ENCODE results near the gene IPO9. TPM values are rescaled to one million over a fixed set of nuclear protein-coding genes. Genes with fewer than 3 reads are reported as not detected.

IPO9 gene
- total RNA-seq, 1 donor from 2014 or later: 12.8 TPM

GRCh38 chr1:201904579-201904978 is 75.6 kb downstream of the IPO9 start:
- intact Hi-C loops (cut with DNase I): no loop called here
- Histone ChIP-seq H3K4me1 (peaks cover 82% of the 10 kb centered on the region), H3K9me3 (no peaks in the 10 kb centered on the region), H3K27me3 (no peaks in the 10 kb centered on the region), H3K27ac (peak overlapping the region; percentile 93), H3K36me3 (no peaks in the 10 kb centered on the region), H3K4me3 (no peak overlapping the region)
- TF ChIP-seq POLR2AphosphoS5 (IDR thresholded peaks at IDR 0.05; ENCODE audit: insufficient read depth in 1 of 2, low read depth in 1 of 2) (peak in 1 of 2 donors; percentile 58), POLR2A (IDR thresholded peaks at IDR 0.05) (no peak)
- TF ChIP-seq, protein P1, sequence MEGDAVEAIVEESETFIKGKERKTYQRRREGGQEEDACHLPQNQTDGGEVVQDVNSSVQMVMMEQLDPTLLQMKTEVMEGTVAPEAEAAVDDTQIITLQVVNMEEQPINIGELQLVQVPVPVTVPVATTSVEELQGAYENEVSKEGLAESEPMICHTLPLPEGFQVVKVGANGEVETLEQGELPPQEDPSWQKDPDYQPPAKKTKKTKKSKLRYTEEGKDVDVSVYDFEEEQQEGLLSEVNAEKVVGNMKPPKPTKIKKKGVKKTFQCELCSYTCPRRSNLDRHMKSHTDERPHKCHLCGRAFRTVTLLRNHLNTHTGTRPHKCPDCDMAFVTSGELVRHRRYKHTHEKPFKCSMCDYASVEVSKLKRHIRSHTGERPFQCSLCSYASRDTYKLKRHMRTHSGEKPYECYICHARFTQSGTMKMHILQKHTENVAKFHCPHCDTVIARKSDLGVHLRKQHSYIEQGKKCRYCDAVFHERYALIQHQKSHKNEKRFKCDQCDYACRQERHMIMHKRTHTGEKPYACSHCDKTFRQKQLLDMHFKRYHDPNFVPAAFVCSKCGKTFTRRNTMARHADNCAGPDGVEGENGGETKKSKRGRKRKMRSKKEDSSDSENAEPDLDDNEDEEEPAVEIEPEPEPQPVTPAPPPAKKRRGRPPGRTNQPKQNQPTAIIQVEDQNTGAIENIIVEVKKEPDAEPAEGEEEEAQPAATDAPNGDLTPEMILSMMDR (IDR thresholded peaks at IDR 0.05): no peak
- DNase-seq (ENCODE audit: extremely low spot score in 2 of 2): no peak

DNA sequence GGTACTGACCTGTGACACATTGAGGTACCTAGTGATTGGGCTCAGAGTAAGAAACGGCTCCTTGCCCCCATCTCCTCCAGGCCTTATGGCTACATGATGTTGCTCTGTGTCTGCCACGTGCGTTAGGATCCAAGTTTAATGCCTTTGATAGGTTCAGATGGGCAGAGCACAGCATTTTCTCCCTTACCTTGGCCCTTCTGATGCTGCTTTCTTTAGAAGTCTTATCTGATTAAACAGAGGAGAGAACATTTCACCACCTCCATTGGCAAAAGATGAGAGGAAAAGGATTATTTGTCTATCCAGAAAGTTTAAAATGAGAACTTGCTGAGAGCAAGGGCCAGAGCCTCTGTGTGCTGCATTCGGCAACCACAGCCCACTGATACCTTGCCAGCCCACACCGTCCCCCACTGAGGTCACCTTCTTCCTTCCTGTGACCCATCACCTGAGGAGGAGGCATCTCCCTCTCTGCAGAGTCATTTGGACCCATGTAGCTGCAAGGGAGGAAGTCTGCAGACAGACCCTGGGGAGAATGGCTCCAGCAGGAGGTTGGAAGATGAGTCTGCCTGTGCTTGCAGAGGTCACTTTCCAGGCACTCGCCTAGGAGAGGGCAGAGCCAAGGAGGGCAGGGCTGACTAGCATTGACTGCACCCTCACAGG is 76.4 kb downstream of the IPO9 start:
- Histone ChIP-seq H3K36me3 (no peaks in the 10 kb centered on the region), H3K27me3 (no peaks in the 10 kb centered on the region), H3K4me1 (peaks cover 86% of the 10 kb centered on the region), H3K9me3 (no peaks in the 10 kb centered on the region), H3K27ac (peak overlapping the region; percentile 93), H3K4me3 (peak overlapping the region in 1 of 2 donors; percentile 16)
- no peak for DNase-seq (ENCODE audit: extremely low spot score in 2 of 2)
- TF ChIP-seq POLR2AphosphoS5 (IDR thresholded peaks at IDR 0.05; ENCODE audit: insufficient read depth in 1 of 2, low read depth in 1 of 2): no peak
- TF ChIP-seq, protein P1 (IDR thresholded peaks at IDR 0.05): no peak
- TF ChIP-seq POLR2A (IDR thresholded peaks at IDR 0.05): no peak
- intact Hi-C loops (cut with DNase I): no loop called here

GRCh38 chr1:201906336-201906735 is 77.4 kb downstream of the IPO9 start:
- Histone ChIP-seq H3K36me3 (no peaks in the 10 kb centered on the region), H3K27me3 (no peaks in the 10 kb centered on the region), H3K9me3 (no peaks in the 10 kb centered on the region), H3K4me3 (no peak overlapping the region), H3K27ac (peak overlapping the region; percentile 93), H3K4me1 (peaks cover 84% of the 10 kb centered on the region)
- TF ChIP-seq, protein P1 (IDR thresholded peaks at IDR 0.05): no peak
- TF ChIP-seq POLR2AphosphoS5 (IDR thresholded peaks at IDR 0.05; ENCODE audit: insufficient read depth in 1 of 2, low read depth in 1 of 2) (no peak), POLR2A (IDR thresholded peaks at IDR 0.05) (no peak)
- intact Hi-C loops (cut with DNase I): no loop called here
- no peak for DNase-seq (ENCODE audit: extremely low spot score in 2 of 2)

DNA sequence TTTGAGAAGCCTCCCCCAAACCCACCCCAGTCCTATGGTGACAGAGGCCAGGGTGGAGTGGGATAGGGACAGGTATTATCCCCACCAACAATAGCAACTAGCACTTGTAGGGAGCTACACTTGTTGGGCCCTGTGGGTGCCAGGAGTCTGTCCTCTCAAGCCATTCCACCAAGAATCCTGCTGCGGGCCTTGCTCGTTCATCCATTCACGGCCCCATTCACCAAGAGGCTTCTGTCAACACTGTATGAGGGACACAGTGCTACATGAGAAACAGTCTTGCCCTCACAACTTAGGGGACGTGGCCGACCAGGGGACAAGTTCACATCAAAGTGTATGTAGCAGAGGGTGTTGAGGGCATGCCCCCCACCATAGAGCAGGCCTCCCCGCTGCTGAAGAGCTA is 78.7 kb downstream of the IPO9 start:
- no peak for TF ChIP-seq POLR2AphosphoS5 (IDR thresholded peaks at IDR 0.05; ENCODE audit: insufficient read depth in 1 of 2, low read depth in 1 of 2)
- TF ChIP-seq POLR2A (IDR thresholded peaks at IDR 0.05): no peak
- TF ChIP-seq, protein P1 (IDR thresholded peaks at IDR 0.05): no peak
- peaks cover 89% of the 10 kb centered on the region for H3K4me1 ChIP-seq
- H3K27ac ChIP-seq: peak overlapping the region; percentile 93
- no peaks in the 10 kb centered on the region for H3K27me3 ChIP-seq
- no peak overlapping the region for H3K4me3 ChIP-seq
- H3K36me3 ChIP-seq: no peaks in the 10 kb centered on the region
- DNase-seq (ENCODE audit: extremely low spot score in 2 of 2): no peak
- intact Hi-C loops (cut with DNase I): no loop called here
- H3K9me3 ChIP-seq: no peaks in the 10 kb centered on the region

- DNase-seq (ENCODE audit: extremely low spot score in 2 of 2): no peak
- Histone ChIP-seq H3K4me1 (peaks cover 89% of the 10 kb centered on the region), H3K9me3 (no peaks in the 10 kb centered on the region), H3K36me3 (no peaks in the 10 kb centered on the region), H3K4me3 (no peak overlapping the region), H3K27ac (peak overlapping the region; percentile 92), H3K27me3 (no peaks in the 10 kb centered on the region)
- TF ChIP-seq, protein P1 (IDR thresholded peaks at IDR 0.05): no peak
- no peak for TF ChIP-seq POLR2AphosphoS5 (IDR thresholded peaks at IDR 0.05; ENCODE audit: insufficient read depth in 1 of 2, low read depth in 1 of 2)
- TF ChIP-seq POLR2A (IDR thresholded peaks at IDR 0.05): no peak
- intact Hi-C loops (cut with DNase I): no loop called here
Measured at GRCh38 chr1:201911826-201912571, 83.0 kb downstream of the IPO9 start.
